Esophagus muscularis mucosa (tissue), 4 donors: ENCODE measurements around the gene SULT1A3. TPM values are rescaled to one million over a fixed set of nuclear protein-coding genes. Genes with fewer than 3 reads are reported as not detected.
"Not testable (repeated sequence)": the region's sequence is repeated elsewhere in the genome, so short reads cannot be mapped to it uniquely, and the experiment has no call there.

ENCODE experiments used
- DNase-seq: peaks from one replicate; pipeline ENCODE4 v3.0.0-alpha.2; 2017; ENCODE audit errors: extremely low spot score
- H3K27ac ChIP-seq, 4 donors: fragments of 200-600 bp; sonication (generic); replicated peaks in 1 of 4; 1 replicate in 3 of 4; 2 replicates in 1 of 4; pipeline ENCODE4 v1.5.1; 2016 to 2019; ENCODE audit warnings: mild to moderate bottlenecking in 1 of 4
- H3K27me3 ChIP-seq, 4 donors: fragments of 200-600 bp; sonication (generic); one replicate each; pipeline versions ENCODE4 v1.5.1 to v1.6.0; 2016 to 2019
- H3K36me3 ChIP-seq, 4 donors: fragments of 200-600 bp; sonication (generic); one replicate each; pipeline ENCODE4 v1.5.1; 2016 to 2019
- H3K4me1 ChIP-seq, 4 donors: fragments of 200-600 bp; sonication (generic); one replicate each; pipeline ENCODE4 v1.5.1; 2016 to 2019
- H3K4me3 ChIP-seq, 4 donors: fragments of 200-600 bp; sonication (generic); 1 replicate in 2 of 4; 2 replicates in 2 of 4; pipeline ENCODE4 v1.5.1; 2016 to 2019; ENCODE audit warnings: mild to moderate bottlenecking in 4 of 4, moderate library complexity in 1 of 4
- H3K9me3 ChIP-seq, 4 donors: fragments of 200-600 bp; sonication (generic); 1 replicate in 3 of 4; 2 replicates in 1 of 4; pipeline ENCODE4 v1.5.1; 2016 to 2019
- WGBS: methylation state at CpG from one replicate; pipeline ENCODE4 v1.1.5; 2018; 5-methylcytosine and 5-hydroxymethylcytosine counted together
- intact Hi-C: fragments of 100-400 bp; cut with DNase I; formaldehyde crosslinking; loops from one replicate; pipeline ENCODE4 v1.15.1; 2023
- small RNA-seq, 3 donors: library from RNA; depleted of rRNA; stranded (forward); fragments of <200 nt; gene quantifications; one replicate each; pipeline ENCODE3, GENCODE V24; 2016
- total RNA-seq, 4 donors: library from RNA; depleted of rRNA; stranded (reverse); fragments of >200 nt; gene quantifications; one replicate each; pipeline versions ENCODE4 v1.1.0 to v1.2.1, GENCODE V29; 2016

SULT1A3 gene
- total RNA-seq, 4 donors from 2014 or later: 2.5 to 23.7 (median 15.0) TPM

DNA sequence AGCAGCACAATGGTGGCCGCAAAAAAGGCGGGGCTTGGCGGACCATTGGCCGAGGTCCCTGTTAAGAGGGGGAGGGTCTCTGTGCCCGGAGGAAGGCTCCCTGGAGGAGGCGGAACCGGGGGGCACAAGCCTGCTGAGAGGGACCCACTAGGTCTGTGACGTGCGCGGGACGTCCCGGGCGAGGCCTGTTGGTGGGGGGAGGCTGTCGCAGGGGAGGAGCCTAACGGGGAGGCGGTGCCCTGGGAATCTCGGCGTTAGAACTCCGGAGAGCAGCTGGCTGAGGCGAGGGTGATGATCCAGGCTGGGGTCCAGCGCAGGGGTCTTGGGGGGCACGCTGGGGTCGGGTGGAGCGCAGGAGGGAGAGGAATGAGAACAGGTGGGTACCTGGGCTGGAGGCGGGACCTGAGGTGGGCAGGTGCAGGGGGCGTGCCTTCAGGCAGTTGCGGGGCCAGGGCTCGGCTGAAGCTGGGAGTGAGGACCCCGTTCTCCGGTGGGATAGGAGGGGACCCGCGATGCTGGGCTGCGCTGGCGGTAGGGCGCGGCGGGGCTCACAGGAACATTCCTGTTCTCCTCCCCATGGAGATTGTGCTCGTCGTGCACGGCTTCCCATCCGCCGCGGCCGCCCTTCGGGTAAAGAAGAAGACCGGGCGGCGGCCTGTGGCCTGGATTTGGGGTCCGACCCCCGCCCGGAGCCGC, 6.6 kb downstream of the SULT1A3 start:
- DNase-seq: not testable (repeated sequence)

GRCh38 chr16:30206252-30206651, 7.2 kb downstream of the SULT1A3 start:
- H3K9me3 ChIP-seq, H3K4me1 ChIP-seq, DNase-seq, intact Hi-C loops, H3K27ac ChIP-seq, H3K27me3 ChIP-seq, H3K36me3 ChIP-seq: not testable (repeated sequence)
- peak overlapping the region; percentile 50 to 63 (median 54) for H3K4me3 ChIP-seq
- no CpG with 5 or more reads among the region's 33 CpGs for WGBS

More for the DNA sequence above, 6.6 kb downstream of the SULT1A3 start:
- 0% methylated on average over 11 of the region's 52 CpGs for WGBS
- H3K9me3 ChIP-seq, H3K27me3 ChIP-seq, H3K27ac ChIP-seq, intact Hi-C loops, H3K4me1 ChIP-seq, H3K36me3 ChIP-seq: not testable (repeated sequence)
- peak overlapping the region; percentile 50 to 63 (median 54) for H3K4me3 ChIP-seq

DNA sequence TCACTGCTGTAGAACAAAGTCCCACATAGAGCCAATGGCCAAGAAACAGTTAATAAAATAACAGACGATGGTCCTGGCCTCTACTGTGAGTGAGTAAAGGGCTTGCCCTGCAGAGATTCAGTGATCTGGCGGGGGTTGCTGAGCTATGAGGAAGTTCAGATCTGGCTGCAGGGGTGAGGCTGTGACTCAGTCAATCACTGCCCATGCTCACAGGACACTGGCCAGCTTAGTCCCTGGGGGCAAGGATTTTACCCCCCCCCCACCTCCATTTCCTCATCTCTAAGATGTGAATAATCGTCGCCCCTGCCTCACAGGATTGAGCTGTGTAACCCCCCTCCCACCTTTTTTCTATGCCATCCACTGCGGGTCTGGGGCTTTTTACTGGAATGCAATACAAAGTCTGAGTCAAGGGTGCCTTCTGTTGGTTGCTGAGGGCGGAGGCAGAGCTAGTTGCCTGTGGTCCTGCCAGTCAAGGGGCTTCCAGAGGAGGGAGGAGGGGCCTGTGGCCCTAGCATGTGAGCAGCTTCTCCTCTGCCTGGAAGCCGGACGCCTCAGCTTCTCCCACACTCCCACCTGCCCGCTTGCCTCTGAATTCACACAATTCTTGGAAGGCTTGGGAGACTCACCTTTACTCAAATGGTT, 8.1 kb downstream of the SULT1A3 start:
- DNase-seq, intact Hi-C loops, H3K36me3 ChIP-seq, H3K27me3 ChIP-seq, H3K4me3 ChIP-seq, H3K9me3 ChIP-seq, H3K27ac ChIP-seq, H3K4me1 ChIP-seq: not testable (repeated sequence)
- WGBS: no CpG with 5 or more reads among the region's 9 CpGs

- DNase-seq, H3K9me3 ChIP-seq, H3K27me3 ChIP-seq, H3K4me1 ChIP-seq, H3K4me3 ChIP-seq, H3K36me3 ChIP-seq, H3K27ac ChIP-seq, intact Hi-C loops: not testable (repeated sequence)
- 27% methylated on average over 4 of the region's 6 CpGs for WGBS
Measured at GRCh38 chr16:30209032-30209431, 10.0 kb downstream of the SULT1A3 start.

DNA sequence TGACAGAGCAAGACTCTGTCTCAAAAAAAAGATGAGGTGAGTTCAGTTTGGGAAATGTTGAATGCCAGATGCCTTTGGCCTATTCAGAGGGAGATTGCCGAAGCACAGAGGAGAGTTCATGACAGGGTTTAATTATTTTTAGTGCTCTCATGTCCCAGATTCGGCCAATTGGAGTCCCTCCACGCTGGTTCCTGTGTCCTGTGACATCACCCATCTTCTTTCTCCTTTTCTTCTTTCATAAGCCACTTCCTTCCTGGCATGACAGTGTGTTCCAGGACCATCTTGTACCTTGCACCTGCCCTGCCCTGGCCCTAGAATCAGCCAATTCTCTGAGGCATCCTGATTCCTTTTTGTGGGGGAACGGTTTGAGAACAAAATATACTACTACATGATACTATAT, 12.4 kb downstream of the SULT1A3 start:
- H3K27ac ChIP-seq, H3K27me3 ChIP-seq, H3K9me3 ChIP-seq, H3K36me3 ChIP-seq, intact Hi-C loops, DNase-seq, H3K4me1 ChIP-seq, H3K4me3 ChIP-seq: not testable (repeated sequence)
- WGBS: no CpG with 5 or more reads among the region's 4 CpGs

DNA sequence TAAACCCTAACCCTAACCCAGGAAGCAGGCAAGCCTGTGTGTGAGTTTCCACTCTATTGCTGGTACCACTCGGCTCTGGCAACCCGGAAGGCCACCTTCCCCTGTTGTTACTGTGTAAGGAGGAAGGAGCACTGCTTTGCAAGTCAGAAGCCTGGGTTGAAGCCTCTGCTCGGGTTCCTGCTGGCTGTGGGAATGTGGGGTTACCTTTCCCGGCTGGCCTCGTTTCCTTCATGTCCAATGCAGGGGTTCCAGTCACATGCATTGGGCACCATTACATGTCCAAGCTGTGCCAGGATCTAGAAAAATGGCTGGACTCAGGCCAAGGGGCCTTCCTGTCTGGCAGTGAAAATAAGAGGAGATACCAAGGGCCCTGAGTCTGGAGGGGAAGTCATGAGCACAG, 18.0 kb downstream of the SULT1A3 start:
- WGBS: no CpG with 5 or more reads among the region's 5 CpGs
- DNase-seq, H3K4me1 ChIP-seq, H3K4me3 ChIP-seq, H3K36me3 ChIP-seq, H3K27ac ChIP-seq, H3K27me3 ChIP-seq, H3K9me3 ChIP-seq, intact Hi-C loops: not testable (repeated sequence)

DNA sequence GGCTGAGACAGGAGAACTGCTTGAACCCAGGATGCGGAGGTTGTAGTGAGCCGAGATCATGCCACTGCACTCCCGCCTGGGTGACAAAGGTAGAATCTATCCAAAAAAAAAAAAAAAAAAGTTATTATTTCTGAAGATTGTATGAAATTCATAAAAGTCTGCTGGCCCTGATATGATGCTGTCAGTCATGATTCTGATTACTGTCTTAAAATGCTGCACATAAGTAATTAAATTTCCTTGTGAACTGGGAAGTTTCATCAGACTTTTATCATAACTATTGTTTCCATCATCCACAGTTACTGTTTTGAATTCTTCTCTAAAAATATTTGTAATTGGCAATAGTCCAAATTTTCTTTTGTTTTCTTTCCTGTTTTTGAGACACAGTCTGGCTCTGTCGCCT, 49.3 kb downstream of the SULT1A3 start, which contains the start of gene NPIPB13:
NPIPB13 (minus strand) TSS at position 101 of the 400 bp plus-strand sequence. CDS start 2,906 bp downstream, outside the sequence.
- H3K4me3 ChIP-seq, H3K9me3 ChIP-seq, H3K36me3 ChIP-seq, H3K27ac ChIP-seq, H3K4me1 ChIP-seq, H3K27me3 ChIP-seq, DNase-seq, intact Hi-C loops: not testable (repeated sequence)
- no CpG with 5 or more reads among the region's 4 CpGs for WGBS

Small RNA genes within 50 kb of the gene (small RNA-seq; reads per million reads assigned to genes)
- gene AC106782.4: 0 reads per million in 3 donors

Other genes with a start within 250 kb of the SULT1A3 start
- gene TMEM219, start 237.2 kb upstream of the SULT1A3 start, total RNA-seq: 100 to 1,000 TPM in 3 of 4 donors, 10 to 100 TPM in 1; 96.8 to 114 (median 105) TPM
- gene TAOK2, start 225.4 kb upstream of the SULT1A3 start, total RNA-seq: 10 to 100 TPM; 40.9 to 63.6 (median 51.4) TPM
- 10 to 100 TPM; 20.8 to 39.4 (median 22.1) TPM for gene HIRIP3, start 203.6 kb upstream of the SULT1A3 start, total RNA-seq
- gene INO80E, start 203.0 kb upstream of the SULT1A3 start, total RNA-seq: 10 to 100 TPM; 38.2 to 58.1 (median 43.5) TPM
- under 1 TPM in 2 of 4 donors, not detected in 2; 0.50 to 0.83 TPM for gene DOC2A, start 188.2 kb upstream of the SULT1A3 start, total RNA-seq
- gene C16orf92, start 176.1 kb upstream of the SULT1A3 start, total RNA-seq: not detected
- gene TLCD3B, start 168.0 kb upstream of the SULT1A3 start, total RNA-seq: under 1 TPM in 1 of 4 donors, not detected in 3; 0.23 TPM
- gene ALDOA, start 133.5 kb upstream of the SULT1A3 start, total RNA-seq: 1,000 to 10,000 TPM; 1,300 to 1,765 (median 1,454) TPM
- 10 to 100 TPM; 43.6 to 61.3 (median 51.5) TPM for gene PPP4C, start 123.3 kb upstream of the SULT1A3 start, total RNA-seq
- 1 to 10 TPM in 1 of 4 donors, under 1 TPM in 3; 0.42 to 1.3 (median 0.67) TPM for gene TBX6, start 107.3 kb upstream of the SULT1A3 start, total RNA-seq
- gene YPEL3, start 103.0 kb upstream of the SULT1A3 start, total RNA-seq: 100 to 1,000 TPM in 3 of 4 donors, 10 to 100 TPM in 1; 72.7 to 222 (median 154) TPM
- 1 to 10 TPM in 3 of 4 donors, under 1 TPM in 1; 0.66 to 3.7 (median 2.2) TPM for gene GDPD3, start 85.7 kb upstream of the SULT1A3 start, total RNA-seq
- gene MAPK3, start 76.0 kb upstream of the SULT1A3 start, total RNA-seq: 10 to 100 TPM; 40.4 to 70.8 (median 56.9) TPM
- 10 to 100 TPM; 11.0 to 33.5 (median 23.1) TPM for gene CORO1A, start 15.7 kb upstream of the SULT1A3 start, total RNA-seq
- 100 to 1,000 TPM in 2 of 4 donors, 10 to 100 TPM in 2; 43.4 to 205 (median 116) TPM for gene BOLA2B, start 5.6 kb upstream of the SULT1A3 start, total RNA-seq
- gene SLX1A, start 5.4 kb upstream of the SULT1A3 start, total RNA-seq: 10 to 100 TPM; 12.9 to 27.1 (median 23.1) TPM
- 1 to 10 TPM in 1 of 4 donors, under 1 TPM in 3; under 0.01 to 4.1 (median 0.90) TPM for gene NPIPB13, start 49.2 kb downstream of the SULT1A3 start, total RNA-seq
- gene CD2BP2, start 156.1 kb downstream of the SULT1A3 start, total RNA-seq: 10 to 100 TPM; 24.9 to 63.9 (median 41.8) TPM
- 10 to 100 TPM; 21.2 to 41.5 (median 29.4) TPM for gene TBC1D10B, start 171.2 kb downstream of the SULT1A3 start, total RNA-seq
- not detected for gene MYL11, start 175.5 kb downstream of the SULT1A3 start, total RNA-seq
- 1 to 10 TPM in 2 of 4 donors, under 1 TPM in 2; 0.86 to 2.5 (median 1.4) TPM for gene SEPTIN1, start 183.3 kb downstream of the SULT1A3 start, total RNA-seq
- 10 to 100 TPM in 3 of 4 donors, 1 to 10 TPM in 1; 8.3 to 17.6 (median 12.8) TPM for gene ZNF48, start 196.2 kb downstream of the SULT1A3 start, total RNA-seq
- 10 to 100 TPM; 20.1 to 25.3 (median 22.7) TPM for gene ZNF771, start 208.4 kb downstream of the SULT1A3 start, total RNA-seq
- gene DCTPP1, start 230.8 kb downstream of the SULT1A3 start, total RNA-seq: 10 to 100 TPM; 11.1 to 21.7 (median 14.1) TPM
- gene SEPHS2, start 246.6 kb downstream of the SULT1A3 start, total RNA-seq: 10 to 100 TPM; 26.5 to 37.6 (median 33.8) TPM